Choroid plexus epithelial cell (primary cell): ENCODE data around the gene CRTC1.

Experiments used
- DNase-seq: peaks from one replicate; pipeline ENCODE4 v3.0.0-alpha.2; 2010; ENCODE audit warnings: low read depth
- H3K4me3 ChIP-seq: 2 replicates; pipeline ENCODE4 v1.5.1; 2011; ENCODE audit warnings: low read depth, mild to moderate bottlenecking, control low read depth, low read length, moderate library complexity
- CTCF ChIP-seq: conservative IDR thresholded peaks from 2 replicates; pipeline ENCODE4 v1.5.1; 2011; ENCODE audit warnings: low read depth, mild to moderate bottlenecking, control low read depth, inconsistent platforms, low read length, moderate library complexity

The CRTC1 gene

GRCh38 chr19:18666317-18666716 is 17.2 kb upstream of the CRTC1 start:
- no peak overlapping the region for H3K4me3 ChIP-seq
- no peak for TF ChIP-seq CTCF
- DNase-seq, result no peak

- no peak overlapping the region for H3K4me3 ChIP-seq
- no peak for TF ChIP-seq CTCF
- no peak for DNase-seq
These were observed 16.7 kb upstream of the CRTC1 start for GRCh38 chr19:18666784-18667183.

- H3K4me3 ChIP-seq, result no peak overlapping the region
- no peak for DNase-seq
- no peak for TF ChIP-seq CTCF
These were observed 15.8 kb upstream of the CRTC1 start for GRCh38 chr19:18667531-18668251.

GRCh38 chr19:18668252-18668631 is 15.2 kb upstream of the CRTC1 start:
- H3K4me3 ChIP-seq, result no peak overlapping the region
- no peak for DNase-seq
- no peak for TF ChIP-seq CTCF

- no peak overlapping the region for H3K4me3 ChIP-seq
- no peak for DNase-seq
- TF ChIP-seq CTCF, result no peak
These were observed 14.5 kb upstream of the CRTC1 start for GRCh38 chr19:18668744-18669523.

GRCh38 chr19:18669524-18669817 is 14.0 kb upstream of the CRTC1 start:
- no peak overlapping the region for H3K4me3 ChIP-seq
- no peak for TF ChIP-seq CTCF
- DNase-seq, result peak; percentile 61

GRCh38 chr19:18669883-18670282 is 13.6 kb upstream of the CRTC1 start:
- no peak for TF ChIP-seq CTCF
- no peak overlapping the region for H3K4me3 ChIP-seq
- DNase-seq, result no peak
